Embryonic facial prominence (tissue), 1 donor: Measurements from ENCODE around the gene MSL3.
A peak's percentile ranks its signal among the peaks of the same experiment; 100 is the strongest.

Experiments
- DNase-seq: peaks from one replicate; pipeline ENCODE4 v3.0.0-alpha.2; 2016; ENCODE audit errors: extremely low spot score

Gene MSL3, protein sequence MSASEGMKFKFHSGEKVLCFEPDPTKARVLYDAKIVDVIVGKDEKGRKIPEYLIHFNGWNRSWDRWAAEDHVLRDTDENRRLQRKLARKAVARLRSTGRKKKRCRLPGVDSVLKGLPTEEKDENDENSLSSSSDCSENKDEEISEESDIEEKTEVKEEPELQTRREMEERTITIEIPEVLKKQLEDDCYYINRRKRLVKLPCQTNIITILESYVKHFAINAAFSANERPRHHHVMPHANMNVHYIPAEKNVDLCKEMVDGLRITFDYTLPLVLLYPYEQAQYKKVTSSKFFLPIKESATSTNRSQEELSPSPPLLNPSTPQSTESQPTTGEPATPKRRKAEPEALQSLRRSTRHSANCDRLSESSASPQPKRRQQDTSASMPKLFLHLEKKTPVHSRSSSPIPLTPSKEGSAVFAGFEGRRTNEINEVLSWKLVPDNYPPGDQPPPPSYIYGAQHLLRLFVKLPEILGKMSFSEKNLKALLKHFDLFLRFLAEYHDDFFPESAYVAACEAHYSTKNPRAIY

DNA sequence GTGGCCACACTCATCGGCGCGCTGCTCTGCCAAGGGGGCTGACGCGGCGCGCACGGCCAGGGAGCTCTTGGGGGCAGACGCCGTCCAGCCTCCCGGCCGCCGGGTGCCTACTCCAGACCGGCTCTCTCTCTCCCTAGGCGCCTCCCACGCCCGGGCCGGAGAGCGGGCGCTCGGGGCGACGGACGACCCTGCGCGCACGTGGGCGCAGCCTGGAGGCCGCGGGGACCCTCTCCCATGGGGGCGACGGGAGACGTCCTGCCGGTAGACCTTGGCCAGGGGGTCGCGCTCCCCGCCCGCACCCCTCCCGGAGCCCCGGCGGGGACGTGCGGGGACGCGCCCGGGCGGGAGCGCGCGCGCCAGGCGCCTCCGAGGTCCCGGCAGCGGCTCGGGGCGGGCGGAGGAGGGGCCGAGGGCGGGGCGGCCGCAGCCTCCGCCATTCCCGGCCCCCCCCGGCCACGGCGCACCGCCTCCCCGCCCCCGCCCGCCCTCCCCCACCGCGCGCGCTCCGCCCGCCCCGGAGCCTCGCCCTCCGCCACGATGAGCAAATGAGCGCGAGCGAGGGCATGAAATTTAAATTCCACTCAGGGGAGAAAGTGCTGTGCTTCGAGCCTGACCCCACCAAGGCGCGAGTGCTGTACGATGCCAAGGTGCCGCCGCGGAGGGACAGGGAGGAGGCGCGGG lies at the start of gene MSL3:
Gene MSL3, plus strand, starts transcription at position 519 of the 681 bp plus-strand sequence. Its CDS starts 27 bp downstream, at position 546.
- DNase-seq: no peak

DNA sequence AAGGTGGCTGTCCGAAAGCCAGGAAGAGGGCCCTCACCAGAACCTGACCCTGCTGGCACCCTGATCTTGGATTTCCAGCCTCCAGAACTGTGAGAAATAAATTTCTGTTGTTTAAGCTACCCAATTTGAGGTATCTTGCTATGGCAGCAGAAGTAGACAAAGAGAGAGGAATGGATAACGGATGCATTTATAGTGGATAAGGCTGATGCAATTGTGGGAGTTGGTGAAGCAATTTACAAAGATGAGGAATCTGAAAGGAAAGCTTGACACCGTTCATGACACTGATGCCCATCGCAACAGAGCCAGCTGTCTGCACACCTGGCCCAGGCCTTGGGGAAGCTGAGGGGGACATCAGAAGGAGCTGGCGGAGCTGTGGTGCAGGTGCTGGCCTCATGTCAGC lies 35.7 kb upstream of the MSL3 start:
- DNase-seq: no peak

DNA sequence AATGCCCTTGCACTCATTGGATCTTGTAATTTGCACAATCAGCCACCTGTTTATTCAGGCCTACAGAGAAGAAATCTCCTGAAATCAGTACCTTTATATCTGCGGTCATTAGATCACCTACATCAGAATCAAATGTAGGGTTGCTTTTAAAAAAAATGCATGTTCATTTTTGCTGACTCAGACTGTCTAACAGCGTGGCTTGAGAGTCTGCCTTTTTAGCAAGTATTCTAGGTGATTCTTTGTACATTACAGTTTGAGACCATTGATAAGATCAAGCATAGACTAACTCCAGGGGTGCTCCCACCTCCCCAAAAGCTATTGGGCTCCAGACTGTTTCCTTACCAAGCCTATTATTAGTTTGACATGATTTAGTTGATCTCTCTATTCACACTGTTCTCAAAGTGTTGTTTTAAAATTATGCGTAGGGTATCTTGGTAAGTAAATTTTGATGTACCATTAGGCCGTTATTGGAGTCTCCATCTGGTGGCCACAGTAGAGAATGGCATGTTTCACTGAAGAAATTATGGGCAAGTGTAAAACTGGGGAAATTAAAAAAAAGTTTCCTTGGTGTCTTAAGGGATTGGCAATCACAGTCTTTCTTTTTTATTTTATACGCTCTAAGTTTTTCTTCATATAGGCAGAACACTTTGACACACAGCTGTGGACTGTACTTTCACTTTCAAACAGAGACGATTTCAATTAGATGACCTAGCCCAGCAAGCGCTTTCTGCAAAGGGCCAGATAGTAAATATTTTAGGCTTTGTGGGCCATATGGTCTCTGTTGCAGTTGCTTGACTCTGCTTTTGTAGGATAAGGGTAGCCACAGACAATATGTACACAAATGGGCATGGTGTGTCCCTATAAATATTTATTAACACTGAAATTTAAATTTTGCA lies 33.7 kb upstream of the MSL3 start:
- no peak for DNase-seq

- no peak for DNase-seq
Measured at GRCh38 chrX:11725631-11726442, 32.2 kb upstream of the MSL3 start.

DNA sequence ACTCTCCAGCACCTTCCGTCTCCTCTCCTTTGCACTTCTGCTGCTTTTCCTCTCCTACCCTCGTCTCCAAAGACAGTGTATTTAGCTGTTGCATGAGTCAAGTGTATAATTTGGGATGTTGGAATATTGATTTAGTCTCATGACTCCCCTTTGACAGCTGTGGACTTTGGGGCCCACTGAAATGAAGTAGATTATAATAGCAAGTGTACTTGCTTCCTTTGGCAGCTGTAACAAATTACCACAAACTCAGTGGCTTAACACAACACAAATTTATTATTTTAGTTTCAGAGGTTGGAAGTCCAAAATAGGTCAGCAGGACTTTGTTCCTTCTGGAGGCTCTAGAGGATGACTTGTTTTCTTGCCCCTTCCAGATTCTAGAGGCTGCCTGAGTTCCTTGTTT lies 29.5 kb upstream of the MSL3 start:
- no peak for DNase-seq

- no peak for DNase-seq
Measured at GRCh38 chrX:11733614-11734013, 24.4 kb upstream of the MSL3 start.

DNA sequence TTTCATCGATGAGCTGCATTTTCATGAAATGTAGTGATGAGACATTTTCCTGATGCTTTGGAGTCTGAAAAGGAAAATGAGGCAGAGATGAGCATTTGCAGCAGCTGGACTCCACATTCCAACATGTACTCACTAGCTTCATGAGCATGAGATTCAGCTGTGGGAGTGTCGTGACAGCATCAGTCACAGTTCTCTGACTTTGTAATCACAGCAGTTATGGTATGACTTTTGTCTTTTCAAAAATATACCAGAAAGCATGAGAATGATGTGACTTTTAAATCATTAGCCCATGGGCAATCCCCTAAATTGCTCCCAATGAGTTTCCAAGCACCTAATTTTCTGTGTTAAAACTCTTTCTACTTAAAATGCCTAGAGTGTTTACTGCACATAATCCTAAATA lies 18.3 kb upstream of the MSL3 start:
- no peak for DNase-seq

DNA sequence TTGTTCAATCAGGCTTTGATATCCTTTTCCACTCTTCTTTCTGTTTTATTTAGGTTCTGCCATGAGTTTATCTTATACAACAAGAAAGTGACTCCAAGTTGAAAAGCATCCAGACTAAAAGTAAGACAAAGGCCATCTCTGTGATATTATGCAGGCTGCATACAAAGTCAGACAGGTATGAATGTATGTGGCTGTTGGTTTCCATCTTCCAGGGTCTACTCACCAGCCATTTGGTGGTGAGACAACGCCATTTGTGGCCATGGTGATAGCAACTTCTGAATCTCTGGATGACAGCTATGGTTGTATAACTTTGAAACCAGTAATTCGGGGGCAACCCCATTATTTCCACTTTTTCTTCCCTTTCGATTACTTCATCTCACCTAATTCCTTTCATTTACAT lies 17.2 kb upstream of the MSL3 start:
- no peak for DNase-seq

GRCh38 chrX:11741574-11741973 lies 16.5 kb upstream of the MSL3 start:
- no peak for DNase-seq

DNA sequence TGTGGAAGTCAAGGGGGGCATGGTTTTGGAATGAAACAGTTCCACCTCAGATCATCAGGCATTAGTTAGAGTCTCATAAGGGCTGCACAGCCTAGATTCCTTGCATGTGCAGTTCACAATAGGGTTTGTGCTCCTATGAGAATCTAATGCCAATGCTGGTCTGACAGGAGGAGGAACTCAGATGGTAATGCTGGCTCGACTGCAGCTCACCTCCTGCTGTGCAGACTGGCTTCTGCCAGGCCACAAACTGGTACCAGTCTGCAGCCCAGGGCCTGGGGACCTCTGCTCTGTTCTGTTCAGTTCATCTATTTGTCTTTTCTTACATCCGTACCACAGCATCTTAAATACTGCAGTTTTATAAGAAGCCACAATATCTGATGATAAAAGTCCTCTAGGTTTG lies 12.2 kb upstream of the MSL3 start:
- no peak for DNase-seq

GRCh38 chrX:11750046-11750445 lies 8.0 kb upstream of the MSL3 start:
- no peak for DNase-seq

DNA sequence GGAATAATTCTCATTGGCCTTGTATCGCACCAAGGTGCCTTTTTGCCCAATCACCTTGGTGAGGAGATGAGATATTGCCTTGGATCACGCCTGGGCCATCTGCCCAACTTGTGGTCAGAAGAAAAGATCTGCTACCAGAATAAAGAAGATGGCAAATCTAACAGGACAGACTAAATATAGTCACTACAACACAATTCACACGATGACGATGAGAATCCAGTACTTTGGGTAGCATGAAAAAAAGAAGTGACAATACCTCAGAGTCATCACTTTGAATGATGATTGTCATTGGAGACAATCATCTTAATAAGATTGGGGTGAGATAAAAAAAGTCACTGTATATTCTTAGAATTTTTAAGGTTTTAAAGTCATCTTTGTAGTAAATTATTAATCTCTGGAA lies 7.3 kb upstream of the MSL3 start:
- DNase-seq: no peak

DNA sequence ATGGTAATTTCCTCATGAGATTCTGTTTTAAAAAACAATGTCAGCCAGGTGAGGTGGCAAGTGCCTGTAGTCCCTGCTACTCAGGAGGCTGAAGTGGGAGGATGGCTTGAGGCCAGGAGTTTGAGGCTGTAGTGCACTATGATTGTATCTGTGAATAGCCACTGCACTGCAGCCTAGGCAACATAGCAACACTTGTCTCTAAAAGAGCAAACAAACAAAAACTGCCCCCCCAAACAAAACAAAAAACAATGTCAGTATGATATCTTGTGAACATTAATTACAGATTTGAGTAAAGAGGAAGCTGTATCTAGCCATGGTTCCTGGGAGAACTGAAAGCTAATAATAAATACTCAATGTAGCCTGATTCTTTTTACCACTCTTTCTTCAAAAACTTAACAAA lies 6.8 kb upstream of the MSL3 start:
- DNase-seq: no peak

DNA sequence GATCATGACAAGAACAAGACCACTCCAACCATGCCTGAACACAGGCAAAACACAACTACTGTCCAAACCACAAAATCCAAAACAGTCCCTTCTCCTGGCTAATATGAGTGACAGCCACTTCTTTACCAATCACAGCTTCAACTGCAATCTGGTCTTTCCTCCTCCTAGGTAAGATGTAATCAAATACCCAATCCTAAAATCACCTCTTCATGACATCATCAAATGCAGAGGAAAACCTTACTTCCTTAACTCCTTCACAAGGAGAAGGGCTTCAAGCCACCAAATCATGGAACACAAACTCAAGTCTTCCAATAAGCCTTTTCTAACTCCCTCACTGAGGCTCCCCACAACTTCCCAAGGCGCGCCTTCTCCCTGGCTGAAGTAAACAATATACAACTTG lies 4.4 kb upstream of the MSL3 start:
- DNase-seq: no peak

DNA sequence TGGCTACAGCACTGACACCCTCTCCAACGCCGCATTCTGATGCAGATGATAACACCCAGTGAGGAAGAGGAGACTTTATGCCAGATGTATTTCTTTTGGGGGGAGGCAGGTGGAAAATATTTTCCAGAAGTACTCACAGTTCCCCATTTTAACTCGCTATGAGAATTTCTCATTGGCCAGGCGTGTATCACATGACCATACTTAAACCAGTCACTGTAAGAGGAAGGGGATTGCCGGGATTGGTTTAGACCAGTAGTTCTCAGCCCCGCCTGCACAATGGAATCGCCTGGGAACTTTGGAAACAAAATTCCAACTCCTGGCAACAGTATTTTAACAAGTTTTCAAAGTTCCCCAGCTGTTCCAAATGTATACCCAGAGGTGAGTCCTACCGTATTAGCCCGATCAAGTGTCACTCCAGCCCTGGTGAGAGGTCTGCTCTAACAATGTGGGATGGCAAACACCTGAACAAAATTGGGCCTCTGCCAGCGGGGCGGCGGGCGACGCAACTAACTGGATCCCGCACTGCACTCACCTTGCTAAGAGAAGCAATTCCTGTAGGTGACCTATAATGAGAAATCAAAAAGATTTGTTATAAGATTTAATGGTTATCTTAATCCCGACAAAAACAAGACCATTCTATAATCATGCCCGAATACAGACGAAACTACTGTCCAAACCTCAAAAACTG lies 2.9 kb upstream of the MSL3 start:
- DNase-seq: no peak

- DNase-seq: no peak
Measured at GRCh38 chrX:11755724-11756123, 2.3 kb upstream of the MSL3 start.

- no peak for DNase-seq
Measured at GRCh38 chrX:11756354-11757318, 1.4 kb upstream of the MSL3 start.

DNA sequence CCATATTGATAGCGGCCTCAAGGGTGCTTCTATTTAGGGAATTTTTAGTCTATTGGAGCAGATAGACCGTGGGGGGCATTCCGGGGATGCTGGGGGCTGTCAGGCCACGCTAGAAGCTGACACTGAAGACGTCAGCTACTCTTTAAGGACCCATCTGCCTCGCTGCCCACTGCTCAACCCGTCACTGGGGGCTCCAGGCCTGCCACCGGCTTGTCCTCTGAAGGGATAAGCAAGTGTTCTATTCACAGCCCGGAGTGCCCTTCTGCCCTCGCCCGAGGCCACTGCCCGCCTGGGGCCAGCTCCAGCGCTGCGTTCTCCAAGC lies 679 bp upstream of the MSL3 start:
- DNase-seq: no peak

GRCh38 chrX:11758400-11759171 lies 549 bp downstream of the MSL3 start:
- peak; percentile 68 for DNase-seq
